A549 (cell line): ENCODE data around the gene CD19.

ENCODE experiments used
- JUNB ChIP-seq: fragments of >200 bp; sonication (Bioruptor Twin); formaldehyde crosslinking; IDR thresholded peaks from 2 replicates; pipeline ENCODE4 v1.6.1; 2016
- MYC ChIP-seq: IDR thresholded peaks from 2 replicates; pipeline ENCODE4 v1.6.1; 2012; ENCODE audit warnings: mild to moderate bottlenecking, inconsistent platforms, low read length, improper control_type of control experiment, borderline replicate concordance
- POLR2AphosphoS2 ChIP-seq: conservative IDR thresholded peaks from 2 replicates; pipeline ENCODE4 v1.6.1; 2012; ENCODE audit warnings: low read length, improper control_type of control experiment, inconsistent platforms
- TF ChIP-seq, protein P1 (sequence below): fragments of >200 bp; sonication (Bioruptor Twin); formaldehyde crosslinking; IDR thresholded peaks from 3 replicates; pipeline ENCODE4 v1.5.1; 2016
- TF ChIP-seq, protein P2 (sequence below): IDR thresholded peaks from 2 replicates; pipeline ENCODE4 v1.6.1; 2012

DNA sequence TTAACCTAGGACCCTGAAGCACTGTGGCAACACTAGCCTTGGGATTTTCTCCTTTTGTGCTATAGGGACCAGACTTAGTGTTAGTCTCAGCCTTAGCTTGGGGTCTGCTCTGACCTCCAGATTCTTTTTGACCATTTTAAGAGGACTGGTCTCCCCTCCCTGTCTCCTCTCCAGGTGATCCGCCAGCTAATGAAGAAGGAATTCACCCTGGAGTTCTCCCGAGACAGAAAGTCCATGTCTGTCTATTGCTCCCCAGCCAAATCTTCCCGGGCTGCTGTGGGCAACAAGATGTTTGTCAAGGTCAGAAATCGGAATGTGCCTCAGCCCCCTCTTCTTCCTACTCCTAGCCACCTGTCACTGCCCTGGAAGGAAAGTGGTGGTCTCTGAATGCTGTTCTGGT is 33.9 kb upstream of the CD19 start:
- TF ChIP-seq POLR2AphosphoS2 (no peak), JUNB (no peak), MYC (no peak)
- TF ChIP-seq, protein P1, sequence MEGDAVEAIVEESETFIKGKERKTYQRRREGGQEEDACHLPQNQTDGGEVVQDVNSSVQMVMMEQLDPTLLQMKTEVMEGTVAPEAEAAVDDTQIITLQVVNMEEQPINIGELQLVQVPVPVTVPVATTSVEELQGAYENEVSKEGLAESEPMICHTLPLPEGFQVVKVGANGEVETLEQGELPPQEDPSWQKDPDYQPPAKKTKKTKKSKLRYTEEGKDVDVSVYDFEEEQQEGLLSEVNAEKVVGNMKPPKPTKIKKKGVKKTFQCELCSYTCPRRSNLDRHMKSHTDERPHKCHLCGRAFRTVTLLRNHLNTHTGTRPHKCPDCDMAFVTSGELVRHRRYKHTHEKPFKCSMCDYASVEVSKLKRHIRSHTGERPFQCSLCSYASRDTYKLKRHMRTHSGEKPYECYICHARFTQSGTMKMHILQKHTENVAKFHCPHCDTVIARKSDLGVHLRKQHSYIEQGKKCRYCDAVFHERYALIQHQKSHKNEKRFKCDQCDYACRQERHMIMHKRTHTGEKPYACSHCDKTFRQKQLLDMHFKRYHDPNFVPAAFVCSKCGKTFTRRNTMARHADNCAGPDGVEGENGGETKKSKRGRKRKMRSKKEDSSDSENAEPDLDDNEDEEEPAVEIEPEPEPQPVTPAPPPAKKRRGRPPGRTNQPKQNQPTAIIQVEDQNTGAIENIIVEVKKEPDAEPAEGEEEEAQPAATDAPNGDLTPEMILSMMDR = no peak
- TF ChIP-seq, protein P2, sequence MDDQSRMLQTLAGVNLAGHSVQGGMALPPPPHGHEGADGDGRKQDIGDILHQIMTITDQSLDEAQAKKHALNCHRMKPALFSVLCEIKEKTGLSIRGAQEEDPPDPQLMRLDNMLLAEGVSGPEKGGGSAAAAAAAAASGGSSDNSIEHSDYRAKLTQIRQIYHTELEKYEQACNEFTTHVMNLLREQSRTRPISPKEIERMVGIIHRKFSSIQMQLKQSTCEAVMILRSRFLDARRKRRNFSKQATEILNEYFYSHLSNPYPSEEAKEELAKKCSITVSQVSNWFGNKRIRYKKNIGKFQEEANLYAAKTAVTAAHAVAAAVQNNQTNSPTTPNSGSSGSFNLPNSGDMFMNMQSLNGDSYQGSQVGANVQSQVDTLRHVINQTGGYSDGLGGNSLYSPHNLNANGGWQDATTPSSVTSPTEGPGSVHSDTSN = no peak
